ENCODE data around the gene SEMA5B.

The SEMA5B gene

GRCh38 chr3:123054931-123055330, 27.4 kb upstream of the SEMA5B start:
- DNase-seq (ENCODE audit: low spot score): no peak

- no peak for DNase-seq (ENCODE audit: low spot score)
Measured at GRCh38 chr3:123054109-123054778, 26.7 kb upstream of the SEMA5B start.

GRCh38 chr3:123053107-123053506, 25.5 kb upstream of the SEMA5B start:
- no peak for DNase-seq (ENCODE audit: low spot score)

- DNase-seq (ENCODE audit: low spot score): no peak
Measured at GRCh38 chr3:123050666-123051065, 23.1 kb upstream of the SEMA5B start.

- no peak for DNase-seq (ENCODE audit: low spot score)
Measured at GRCh38 chr3:123048480-123049237, 21.1 kb upstream of the SEMA5B start.

- DNase-seq (ENCODE audit: low spot score): no peak
Measured at GRCh38 chr3:123047062-123047319, 19.4 kb upstream of the SEMA5B start.

GRCh38 chr3:123046262-123047061, 18.9 kb upstream of the SEMA5B start:
- DNase-seq (ENCODE audit: low spot score): no peak

GRCh38 chr3:123044981-123045763, 17.6 kb upstream of the SEMA5B start:
- no peak for DNase-seq (ENCODE audit: low spot score)

GRCh38 chr3:123042413-123042812, 14.8 kb upstream of the SEMA5B start:
- DNase-seq (ENCODE audit: low spot score): no peak

- no peak for DNase-seq (ENCODE audit: low spot score)
Measured at GRCh38 chr3:123039178-123039577, 11.6 kb upstream of the SEMA5B start.

GRCh38 chr3:123038751-123039150, 11.2 kb upstream of the SEMA5B start:
- DNase-seq (ENCODE audit: low spot score): no peak

GRCh38 chr3:123037015-123037375, 9.4 kb upstream of the SEMA5B start:
- DNase-seq (ENCODE audit: low spot score): no peak

GRCh38 chr3:123036352-123037014, 8.9 kb upstream of the SEMA5B start:
- no peak for DNase-seq (ENCODE audit: low spot score)

GRCh38 chr3:123034996-123035395, 7.4 kb upstream of the SEMA5B start:
- no peak for DNase-seq (ENCODE audit: low spot score)

GRCh38 chr3:123034120-123034519, 6.6 kb upstream of the SEMA5B start:
- DNase-seq (ENCODE audit: low spot score): no peak

GRCh38 chr3:123032057-123032456, 4.5 kb upstream of the SEMA5B start:
- DNase-seq (ENCODE audit: low spot score): no peak

GRCh38 chr3:123031051-123031450, 3.5 kb upstream of the SEMA5B start:
- no peak for DNase-seq (ENCODE audit: low spot score)

GRCh38 chr3:123028233-123028828, 768 bp upstream of the SEMA5B start:
- DNase-seq (ENCODE audit: low spot score): peak; percentile 75

GRCh38 chr3:123026565-123027291, 835 bp downstream of the SEMA5B start:
- DNase-seq (ENCODE audit: low spot score): no peak

- no peak for DNase-seq (ENCODE audit: low spot score)
Measured at GRCh38 chr3:123025642-123026521, 1.7 kb downstream of the SEMA5B start.

All from pons (tissue), 1 donor.